HepG2 (cell line): ENCODE measurements around the gene ZNF771. TPM values are rescaled to one million over a fixed set of nuclear protein-coding genes. Genes with fewer than 3 reads are reported as not detected.

Experiments
- ASH2L ChIP-seq: fragments of 300-600, 200-600 bp; sonication (generic); IDR thresholded peaks from 2 replicates; pipeline ENCODE4 v1.7.0; 2017; ENCODE audit warnings: low read depth, mild to moderate bottlenecking, moderate library complexity, mixed read lengths, low read length; ENCODE audit not compliant: insufficient read length
- FOXJ3 ChIP-seq: sonication (generic); formaldehyde crosslinking; IDR thresholded peaks from 2 replicates; pipeline ENCODE4 v1.4.0; 2020; ENCODE audit warnings: missing genetic modification reagents, mild to moderate bottlenecking, borderline replicate concordance
- KLF15 ChIP-seq: sonication (generic); formaldehyde crosslinking; IDR thresholded peaks from 2 replicates; pipeline ENCODE4 v1.8.1; 2023; ENCODE audit warnings: borderline replicate concordance, mild to moderate bottlenecking, inconsistent platforms, missing genetic modification reagents, mixed read lengths
- LRRFIP1 ChIP-seq: sonication (generic); formaldehyde crosslinking; conservative IDR thresholded peaks from 2 replicates; pipeline ENCODE4 v1.4.0; 2020; ENCODE audit warnings: missing genetic modification reagents
- RAD21 ChIP-seq: fragments of 450-650 bp; formaldehyde crosslinking; IDR thresholded peaks from 2 replicates; pipeline ENCODE4 v1.5.0; 2020; ENCODE audit warnings: mild to moderate bottlenecking
- SYNCRIP ChIP-seq: fragments of 200-400 bp; formaldehyde crosslinking; IDR thresholded peaks from 2 replicates; pipeline ENCODE4 v1.6.1; 2018; ENCODE audit warnings: mild to moderate bottlenecking, low read depth, low read length; ENCODE audit not compliant: insufficient read depth
- TEAD3 ChIP-seq: optimal IDR thresholded peaks from 2 replicates; pipeline ENCODE3; 2016; ENCODE audit warnings: borderline replicate concordance
- ZFP36 ChIP-seq: fragments of 150-350 bp; IDR thresholded peaks from 2 replicates; pipeline ENCODE4 v1.6.1; 2018; ENCODE audit warnings: borderline replicate concordance, low read length, low read depth; ENCODE audit not compliant: partially characterized antibody
- ZNF136 ChIP-seq: sonication (generic); formaldehyde crosslinking; IDR thresholded peaks from 2 replicates; pipeline ENCODE4 v1.8.1; 2022; ENCODE audit warnings: low read depth, mild to moderate bottlenecking, moderate library complexity, missing genetic modification reagents
- ZNF761 ChIP-seq: sonication (generic); formaldehyde crosslinking; conservative IDR thresholded peaks from 2 replicates; pipeline ENCODE4 v1.4.0; 2020; ENCODE audit warnings: mild to moderate bottlenecking, missing genetic modification reagents
- polyA plus RNA-seq, 8 experiments: library from polyadenylated mRNA; depleted of rRNA in 3 of 8; stranded (reverse) in 7 of 8; unstranded in 1 of 8; fragments of >200 nt; fragmentation: Illumina TruSeq in 4 of 8; extraction: Trizol in 4 of 8; gene quantifications; 2 replicates each; pipeline versions ENCODE4 v1.2.1 to v1.2.3, GENCODE V29; 2011 to 2016; ENCODE audit warnings: low read depth in 4 of 8, missing spikeins in 1 of 8, mixed read lengths in 1 of 8; ENCODE audit not compliant: insufficient read depth in 1 of 8
- total RNA-seq, 5 experiments: library from RNA; depleted of rRNA; stranded (reverse); fragments of >200 nt; fragmentation: Illumina TruSeq; extraction: Trizol; gene quantifications; 2 replicates each; pipeline ENCODE4 v1.2.3, GENCODE V29; 2016; ENCODE audit warnings: low read depth in 1 of 5
- TF ChIP-seq, protein P1 (sequence below): sonication (generic); formaldehyde crosslinking; IDR thresholded peaks from 2 replicates; pipeline ENCODE4 v1.4.0; 2020; ENCODE audit warnings: low read depth, missing genetic modification reagents
- TF ChIP-seq, protein P2 (sequence below): sonication (generic); formaldehyde crosslinking; IDR thresholded peaks from 2 replicates; pipeline ENCODE4 v1.5.1; 2020; ENCODE audit warnings: missing genetic modification reagents, mild to moderate bottlenecking, borderline replicate concordance
- TF ChIP-seq, protein P3 (sequence below): sonication (generic); formaldehyde crosslinking; IDR thresholded peaks from 2 replicates; pipeline ENCODE4 v1.4.0; 2020; ENCODE audit warnings: missing genetic modification reagents
- TF ChIP-seq, protein P4 (sequence below): sonication (generic); formaldehyde crosslinking; IDR thresholded peaks from 2 replicates; pipeline ENCODE4 v1.4.0; 2020; ENCODE audit warnings: missing genetic modification reagents

ZNF771 gene
- total and polyA plus RNA-seq, 2 of the 13 experiments (the other 11 are each of a cell fraction or from before 2014, with no cell fraction given) = 5.0 to 11.8 TPM

DNA sequence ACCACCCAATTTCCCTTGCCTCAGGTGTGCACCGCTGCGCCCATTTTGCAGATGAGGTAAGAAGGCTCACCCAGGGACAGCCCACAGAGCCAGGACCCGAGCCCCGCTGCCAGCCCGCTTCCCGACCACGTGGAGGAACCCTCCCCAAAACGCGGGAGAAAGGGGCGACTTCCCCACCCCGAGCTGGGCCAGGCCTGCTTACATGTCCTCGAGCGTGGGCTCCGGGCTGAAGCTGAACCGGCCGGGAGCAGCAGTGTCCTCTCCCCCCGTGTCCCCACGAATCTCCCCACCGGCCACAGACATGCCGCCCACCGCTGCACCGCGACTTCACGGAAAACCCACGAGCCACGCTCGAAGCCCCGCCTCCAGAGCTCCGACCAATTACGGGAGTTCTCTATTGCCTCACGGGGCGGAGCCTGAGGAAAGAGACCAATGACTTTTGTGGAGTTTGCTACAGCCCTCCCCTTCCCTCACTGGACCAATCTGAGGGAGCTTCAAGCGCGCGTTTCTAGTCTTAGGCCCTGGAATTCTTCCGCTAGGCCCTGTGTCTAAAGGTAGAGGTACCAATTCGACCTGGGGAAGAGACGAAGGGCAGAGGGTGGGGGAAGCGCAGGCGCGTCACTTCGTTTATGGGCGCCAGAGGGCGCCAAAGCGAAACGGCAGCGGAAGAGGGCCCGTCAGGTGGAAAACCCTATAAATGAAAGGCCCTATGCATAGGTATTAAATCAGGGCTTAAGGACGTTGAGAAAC is 22.4 kb downstream of the ZNF771 start, which contains the start of gene DCTPP1 (continued):
- TF ChIP-seq, protein P1, sequence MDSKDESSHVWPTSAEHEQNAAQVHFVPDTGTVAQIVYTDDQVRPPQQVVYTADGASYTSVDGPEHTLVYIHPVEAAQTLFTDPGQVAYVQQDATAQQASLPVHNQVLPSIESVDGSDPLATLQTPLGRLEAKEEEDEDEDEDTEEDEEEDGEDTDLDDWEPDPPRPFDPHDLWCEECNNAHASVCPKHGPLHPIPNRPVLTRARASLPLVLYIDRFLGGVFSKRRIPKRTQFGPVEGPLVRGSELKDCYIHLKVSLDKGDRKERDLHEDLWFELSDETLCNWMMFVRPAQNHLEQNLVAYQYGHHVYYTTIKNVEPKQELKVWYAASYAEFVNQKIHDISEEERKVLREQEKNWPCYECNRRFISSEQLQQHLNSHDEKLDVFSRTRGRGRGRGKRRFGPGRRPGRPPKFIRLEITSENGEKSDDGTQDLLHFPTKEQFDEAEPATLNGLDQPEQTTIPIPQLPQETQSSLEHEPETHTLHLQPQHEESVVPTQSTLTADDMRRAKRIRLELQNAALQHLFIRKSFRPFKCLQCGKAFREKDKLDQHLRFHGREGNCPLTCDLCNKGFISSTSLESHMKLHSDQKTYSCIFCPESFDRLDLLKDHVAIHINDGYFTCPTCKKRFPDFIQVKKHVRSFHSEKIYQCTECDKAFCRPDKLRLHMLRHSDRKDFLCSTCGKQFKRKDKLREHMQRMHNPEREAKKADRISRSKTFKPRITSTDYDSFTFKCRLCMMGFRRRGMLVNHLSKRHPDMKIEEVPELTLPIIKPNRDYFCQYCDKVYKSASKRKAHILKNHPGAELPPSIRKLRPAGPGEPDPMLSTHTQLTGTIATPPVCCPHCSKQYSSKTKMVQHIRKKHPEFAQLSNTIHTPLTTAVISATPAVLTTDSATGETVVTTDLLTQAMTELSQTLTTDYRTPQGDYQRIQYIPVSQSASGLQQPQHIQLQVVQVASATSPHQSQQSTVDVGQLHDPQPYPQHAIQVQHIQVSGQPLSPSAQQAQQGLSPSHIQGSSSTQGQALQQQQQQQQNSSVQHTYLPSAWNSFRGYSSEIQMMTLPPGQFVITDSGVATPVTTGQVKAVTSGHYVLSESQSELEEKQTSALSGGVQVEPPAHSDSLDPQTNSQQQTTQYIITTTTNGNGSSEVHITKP (CRISPR knock-in tag) = peak; percentile 88
- TF ChIP-seq TEAD3 (CRISPR knock-in tag) (peak; percentile 96), ZNF761 (peak; percentile 74), FOXJ3 (CRISPR knock-in tag) (peak; percentile 56; the same call in 1 of the 2 replicates), LRRFIP1 (no peak), ZNF136 (no peak; the same call in 1 of the 2 replicates), KLF15 (CRISPR knock-in tag) (no peak; the same call in 1 of the 2 replicates), ZFP36 (no peak), SYNCRIP (no peak), RAD21 (CRISPR knock-in tag) (peak; percentile 98), ASH2L (peak; percentile 68)
- TF ChIP-seq, protein P2, sequence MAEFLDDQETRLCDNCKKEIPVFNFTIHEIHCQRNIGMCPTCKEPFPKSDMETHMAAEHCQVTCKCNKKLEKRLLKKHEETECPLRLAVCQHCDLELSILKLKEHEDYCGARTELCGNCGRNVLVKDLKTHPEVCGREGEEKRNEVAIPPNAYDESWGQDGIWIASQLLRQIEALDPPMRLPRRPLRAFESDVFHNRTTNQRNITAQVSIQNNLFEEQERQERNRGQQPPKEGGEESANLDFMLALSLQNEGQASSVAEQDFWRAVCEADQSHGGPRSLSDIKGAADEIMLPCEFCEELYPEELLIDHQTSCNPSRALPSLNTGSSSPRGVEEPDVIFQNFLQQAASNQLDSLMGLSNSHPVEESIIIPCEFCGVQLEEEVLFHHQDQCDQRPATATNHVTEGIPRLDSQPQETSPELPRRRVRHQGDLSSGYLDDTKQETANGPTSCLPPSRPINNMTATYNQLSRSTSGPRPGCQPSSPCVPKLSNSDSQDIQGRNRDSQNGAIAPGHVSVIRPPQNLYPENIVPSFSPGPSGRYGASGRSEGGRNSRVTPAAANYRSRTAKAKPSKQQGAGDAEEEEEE (CRISPR knock-in tag) = no peak; the same call in 1 of the 2 replicates
- TF ChIP-seq, protein P3, sequence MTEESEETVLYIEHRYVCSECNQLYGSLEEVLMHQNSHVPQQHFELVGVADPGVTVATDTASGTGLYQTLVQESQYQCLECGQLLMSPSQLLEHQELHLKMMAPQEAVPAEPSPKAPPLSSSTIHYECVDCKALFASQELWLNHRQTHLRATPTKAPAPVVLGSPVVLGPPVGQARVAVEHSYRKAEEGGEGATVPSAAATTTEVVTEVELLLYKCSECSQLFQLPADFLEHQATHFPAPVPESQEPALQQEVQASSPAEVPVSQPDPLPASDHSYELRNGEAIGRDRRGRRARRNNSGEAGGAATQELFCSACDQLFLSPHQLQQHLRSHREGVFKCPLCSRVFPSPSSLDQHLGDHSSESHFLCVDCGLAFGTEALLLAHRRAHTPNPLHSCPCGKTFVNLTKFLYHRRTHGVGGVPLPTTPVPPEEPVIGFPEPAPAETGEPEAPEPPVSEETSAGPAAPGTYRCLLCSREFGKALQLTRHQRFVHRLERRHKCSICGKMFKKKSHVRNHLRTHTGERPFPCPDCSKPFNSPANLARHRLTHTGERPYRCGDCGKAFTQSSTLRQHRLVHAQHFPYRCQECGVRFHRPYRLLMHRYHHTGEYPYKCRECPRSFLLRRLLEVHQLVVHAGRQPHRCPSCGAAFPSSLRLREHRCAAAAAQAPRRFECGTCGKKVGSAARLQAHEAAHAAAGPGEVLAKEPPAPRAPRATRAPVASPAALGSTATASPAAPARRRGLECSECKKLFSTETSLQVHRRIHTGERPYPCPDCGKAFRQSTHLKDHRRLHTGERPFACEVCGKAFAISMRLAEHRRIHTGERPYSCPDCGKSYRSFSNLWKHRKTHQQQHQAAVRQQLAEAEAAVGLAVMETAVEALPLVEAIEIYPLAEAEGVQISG (CRISPR knock-in tag) = peak; percentile 95
- TF ChIP-seq, protein P4, sequence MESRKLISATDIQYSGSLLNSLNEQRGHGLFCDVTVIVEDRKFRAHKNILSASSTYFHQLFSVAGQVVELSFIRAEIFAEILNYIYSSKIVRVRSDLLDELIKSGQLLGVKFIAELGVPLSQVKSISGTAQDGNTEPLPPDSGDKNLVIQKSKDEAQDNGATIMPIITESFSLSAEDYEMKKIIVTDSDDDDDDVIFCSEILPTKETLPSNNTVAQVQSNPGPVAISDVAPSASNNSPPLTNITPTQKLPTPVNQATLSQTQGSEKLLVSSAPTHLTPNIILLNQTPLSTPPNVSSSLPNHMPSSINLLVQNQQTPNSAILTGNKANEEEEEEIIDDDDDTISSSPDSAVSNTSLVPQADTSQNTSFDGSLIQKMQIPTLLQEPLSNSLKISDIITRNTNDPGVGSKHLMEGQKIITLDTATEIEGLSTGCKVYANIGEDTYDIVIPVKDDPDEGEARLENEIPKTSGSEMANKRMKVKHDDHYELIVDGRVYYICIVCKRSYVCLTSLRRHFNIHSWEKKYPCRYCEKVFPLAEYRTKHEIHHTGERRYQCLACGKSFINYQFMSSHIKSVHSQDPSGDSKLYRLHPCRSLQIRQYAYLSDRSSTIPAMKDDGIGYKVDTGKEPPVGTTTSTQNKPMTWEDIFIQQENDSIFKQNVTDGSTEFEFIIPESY (CRISPR knock-in tag) = no peak
